ENCODE data around the gene CDC42BPB. TPM values are rescaled to one million over a fixed set of nuclear protein-coding genes. Genes with fewer than 3 reads are reported as not detected.
"Not testable (repeated sequence)": the region's sequence is repeated elsewhere in the genome, so short reads cannot be mapped to it uniquely, and the experiment has no call there.

The CDC42BPB gene
- total RNA-seq, 1 experiment from 2014 or later: 96.9 TPM

DNA sequence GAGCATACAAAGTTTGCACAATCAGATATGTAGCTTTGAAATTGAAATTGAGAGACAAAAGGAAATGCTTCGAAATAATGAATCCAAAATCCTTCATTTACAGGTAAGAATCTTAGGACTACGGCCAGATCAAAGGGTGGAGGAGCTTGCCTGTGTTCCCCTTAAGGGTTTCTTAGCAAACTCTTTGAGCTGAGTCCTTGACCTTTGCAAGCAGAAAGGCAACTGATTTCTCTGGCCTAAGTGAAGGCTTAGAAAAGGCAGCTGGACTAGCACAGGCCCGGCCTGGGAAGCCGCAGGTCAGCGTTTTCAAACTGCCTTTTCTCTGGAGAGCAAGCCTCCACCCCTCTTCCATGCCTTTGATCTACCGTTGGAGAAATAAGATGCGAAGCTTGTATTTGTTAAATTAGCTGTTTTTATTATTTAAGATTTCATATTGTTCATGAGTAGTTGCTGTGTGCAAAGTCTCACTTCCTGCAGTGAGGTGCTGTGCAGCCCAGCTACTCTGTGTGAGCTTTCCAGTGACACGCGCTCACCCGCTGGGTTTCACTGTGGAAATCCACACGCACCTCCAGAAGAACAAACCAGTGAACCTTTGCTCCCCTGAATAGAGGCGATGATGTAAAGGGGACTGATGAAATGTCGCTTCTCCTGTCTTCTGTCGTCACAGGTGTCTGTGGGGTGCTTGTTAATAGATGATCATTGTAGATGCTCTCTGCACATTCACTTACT lies 159.9 kb downstream of the CDC42BPB start:
- TF ChIP-seq MYBL2 (CRISPR knock-in tag; IDR thresholded peaks at IDR 0.05): no peak
- no peak for TF ChIP-seq ZNF396 (CRISPR knock-in tag; IDR thresholded peaks at IDR 0.05; ENCODE audit: borderline replicate concordance)
- no peak for TF ChIP-seq EMX1 (CRISPR knock-in tag; IDR thresholded peaks at IDR 0.05)
- TF ChIP-seq CREM (CRISPR knock-in tag; IDR thresholded peaks at IDR 0.05): no peak
- TF ChIP-seq, protein P1, sequence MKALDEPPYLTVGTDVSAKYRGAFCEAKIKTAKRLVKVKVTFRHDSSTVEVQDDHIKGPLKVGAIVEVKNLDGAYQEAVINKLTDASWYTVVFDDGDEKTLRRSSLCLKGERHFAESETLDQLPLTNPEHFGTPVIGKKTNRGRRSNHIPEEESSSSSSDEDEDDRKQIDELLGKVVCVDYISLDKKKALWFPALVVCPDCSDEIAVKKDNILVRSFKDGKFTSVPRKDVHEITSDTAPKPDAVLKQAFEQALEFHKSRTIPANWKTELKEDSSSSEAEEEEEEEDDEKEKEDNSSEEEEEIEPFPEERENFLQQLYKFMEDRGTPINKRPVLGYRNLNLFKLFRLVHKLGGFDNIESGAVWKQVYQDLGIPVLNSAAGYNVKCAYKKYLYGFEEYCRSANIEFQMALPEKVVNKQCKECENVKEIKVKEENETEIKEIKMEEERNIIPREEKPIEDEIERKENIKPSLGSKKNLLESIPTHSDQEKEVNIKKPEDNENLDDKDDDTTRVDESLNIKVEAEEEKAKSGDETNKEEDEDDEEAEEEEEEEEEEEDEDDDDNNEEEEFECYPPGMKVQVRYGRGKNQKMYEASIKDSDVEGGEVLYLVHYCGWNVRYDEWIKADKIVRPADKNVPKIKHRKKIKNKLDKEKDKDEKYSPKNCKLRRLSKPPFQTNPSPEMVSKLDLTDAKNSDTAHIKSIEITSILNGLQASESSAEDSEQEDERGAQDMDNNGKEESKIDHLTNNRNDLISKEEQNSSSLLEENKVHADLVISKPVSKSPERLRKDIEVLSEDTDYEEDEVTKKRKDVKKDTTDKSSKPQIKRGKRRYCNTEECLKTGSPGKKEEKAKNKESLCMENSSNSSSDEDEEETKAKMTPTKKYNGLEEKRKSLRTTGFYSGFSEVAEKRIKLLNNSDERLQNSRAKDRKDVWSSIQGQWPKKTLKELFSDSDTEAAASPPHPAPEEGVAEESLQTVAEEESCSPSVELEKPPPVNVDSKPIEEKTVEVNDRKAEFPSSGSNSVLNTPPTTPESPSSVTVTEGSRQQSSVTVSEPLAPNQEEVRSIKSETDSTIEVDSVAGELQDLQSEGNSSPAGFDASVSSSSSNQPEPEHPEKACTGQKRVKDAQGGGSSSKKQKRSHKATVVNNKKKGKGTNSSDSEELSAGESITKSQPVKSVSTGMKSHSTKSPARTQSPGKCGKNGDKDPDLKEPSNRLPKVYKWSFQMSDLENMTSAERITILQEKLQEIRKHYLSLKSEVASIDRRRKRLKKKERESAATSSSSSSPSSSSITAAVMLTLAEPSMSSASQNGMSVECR (CRISPR knock-in tag; IDR thresholded peaks at IDR 0.05; ENCODE audit: borderline replicate concordance): no peak
- no peak for TF ChIP-seq IRF2 (CRISPR knock-in tag; IDR thresholded peaks at IDR 0.05; ENCODE audit: borderline replicate concordance, low read depth)
- no peak for TF ChIP-seq FOXP1 (CRISPR knock-in tag; IDR thresholded peaks at IDR 0.05; ENCODE audit: borderline replicate concordance)
- no peak for TF ChIP-seq NFATC4 (CRISPR knock-in tag; IDR thresholded peaks at IDR 0.05)
- TF ChIP-seq ZNF219 (CRISPR knock-in tag; IDR thresholded peaks at IDR 0.05; ENCODE audit: borderline replicate concordance): no peak
- no peak for TF ChIP-seq GABPB1 (CRISPR knock-in tag; IDR thresholded peaks at IDR 0.05)
- TF ChIP-seq, protein P2, sequence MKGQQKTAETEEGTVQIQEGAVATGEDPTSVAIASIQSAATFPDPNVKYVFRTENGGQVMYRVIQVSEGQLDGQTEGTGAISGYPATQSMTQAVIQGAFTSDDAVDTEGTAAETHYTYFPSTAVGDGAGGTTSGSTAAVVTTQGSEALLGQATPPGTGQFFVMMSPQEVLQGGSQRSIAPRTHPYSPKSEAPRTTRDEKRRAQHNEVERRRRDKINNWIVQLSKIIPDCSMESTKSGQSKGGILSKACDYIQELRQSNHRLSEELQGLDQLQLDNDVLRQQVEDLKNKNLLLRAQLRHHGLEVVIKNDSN (CRISPR knock-in tag; IDR thresholded peaks at IDR 0.05): no peak
- no peak for TF ChIP-seq ETV6 (CRISPR knock-in tag; IDR thresholded peaks at IDR 0.05)
- TF ChIP-seq MXD4 (CRISPR knock-in tag; IDR thresholded peaks at IDR 0.05; ENCODE audit: borderline replicate concordance): no peak
- peak overlapping the region; percentile 84; the same call in 1 of the 2 replicates for H3K27ac Mint-ChIP-seq
- H3K36me3 Mint-ChIP-seq: no peaks in the 10 kb centered on the region
- no peaks in the 10 kb centered on the region for H3K4me1 Mint-ChIP-seq
- no peaks in the 10 kb centered on the region for H3K9me3 Mint-ChIP-seq
- H3K27me3 Mint-ChIP-seq (ENCODE audit: low read depth): no peaks in the 10 kb centered on the region
- POLR2A ChIA-PET: no interaction called here
- no peak overlapping the region for H3K4me3 Mint-ChIP-seq
- no peak for DNase-seq (ENCODE audit: low spot score)
- ATAC-seq: no peak
- CTCF ChIA-PET: no interaction called here

DNA sequence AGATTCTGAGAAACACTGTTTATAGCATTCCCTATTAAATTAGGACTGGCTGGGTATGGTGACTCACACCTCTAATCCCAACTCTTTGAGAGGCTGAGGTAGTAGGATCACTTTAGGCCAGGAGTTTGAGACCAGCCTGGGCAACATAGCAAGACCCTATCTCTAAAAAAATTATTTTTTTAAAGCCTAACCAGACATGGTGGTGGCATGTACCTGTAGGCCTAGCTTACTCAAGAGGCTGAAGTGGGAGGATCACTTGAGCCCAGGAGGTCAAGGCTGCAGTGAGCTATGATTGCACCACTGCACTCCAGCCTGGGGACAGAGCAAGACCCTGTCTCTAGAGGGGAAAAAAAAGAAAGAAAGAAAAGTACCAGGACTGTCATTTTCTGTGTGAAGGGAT lies 160.6 kb downstream of the CDC42BPB start:
- POLR2A ChIA-PET; H3K9me3 Mint-ChIP-seq; H3K27ac Mint-ChIP-seq; CTCF ChIA-PET; DNase-seq (ENCODE audit: low spot score); ATAC-seq; H3K27me3 Mint-ChIP-seq (ENCODE audit: low read depth); H3K4me1 Mint-ChIP-seq; H3K4me3 Mint-ChIP-seq; H3K36me3 Mint-ChIP-seq: not testable (repeated sequence)
- TF ChIP-seq ZNF121 (CRISPR knock-in tag; IDR thresholded peaks at IDR 0.05): peak; percentile 41; the same call in 1 of the 2 replicates

DNA sequence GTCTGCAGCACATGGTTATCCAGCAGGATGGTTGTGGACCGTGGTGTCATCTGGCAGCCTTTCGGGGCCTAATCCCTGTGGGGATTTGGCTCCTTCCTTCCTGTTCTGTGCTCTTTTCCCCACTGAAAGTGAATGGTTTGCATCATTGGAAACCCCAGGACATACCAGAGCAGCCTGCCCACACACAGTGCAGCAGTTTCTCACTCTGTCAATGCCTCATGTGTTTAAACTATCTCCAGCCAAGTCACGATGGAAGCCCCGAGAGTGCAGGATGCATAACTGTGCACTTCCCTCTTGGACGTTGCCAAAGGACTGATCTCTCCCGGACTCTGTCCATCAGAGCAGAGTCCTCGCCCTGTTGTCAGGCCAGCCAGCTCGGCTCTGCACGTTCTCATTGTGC lies 163.9 kb downstream of the CDC42BPB start:
- Mint-ChIP-seq H3K4me1 (no peaks in the 10 kb centered on the region), H3K9me3 (no peaks in the 10 kb centered on the region), H3K27ac (no peak overlapping the region), H3K4me3 (no peak overlapping the region), H3K36me3 (no peaks in the 10 kb centered on the region), H3K27me3 (ENCODE audit: low read depth) (no peaks in the 10 kb centered on the region)
- DNase-seq (ENCODE audit: low spot score): no peak
- TF ChIP-seq, protein P3, sequence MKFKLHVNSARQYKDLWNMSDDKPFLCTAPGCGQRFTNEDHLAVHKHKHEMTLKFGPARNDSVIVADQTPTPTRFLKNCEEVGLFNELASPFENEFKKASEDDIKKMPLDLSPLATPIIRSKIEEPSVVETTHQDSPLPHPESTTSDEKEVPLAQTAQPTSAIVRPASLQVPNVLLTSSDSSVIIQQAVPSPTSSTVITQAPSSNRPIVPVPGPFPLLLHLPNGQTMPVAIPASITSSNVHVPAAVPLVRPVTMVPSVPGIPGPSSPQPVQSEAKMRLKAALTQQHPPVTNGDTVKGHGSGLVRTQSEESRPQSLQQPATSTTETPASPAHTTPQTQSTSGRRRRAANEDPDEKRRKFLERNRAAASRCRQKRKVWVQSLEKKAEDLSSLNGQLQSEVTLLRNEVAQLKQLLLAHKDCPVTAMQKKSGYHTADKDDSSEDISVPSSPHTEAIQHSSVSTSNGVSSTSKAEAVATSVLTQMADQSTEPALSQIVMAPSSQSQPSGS (CRISPR knock-in tag; IDR thresholded peaks at IDR 0.05; ENCODE audit: borderline replicate concordance, low read depth): no peak
- TF ChIP-seq, protein P1 (CRISPR knock-in tag; IDR thresholded peaks at IDR 0.05; ENCODE audit: borderline replicate concordance): no peak
- POLR2A ChIA-PET: no interaction called here
- ATAC-seq: no peak
- CTCF ChIA-PET: no interaction called here

Data from WTC11 (cell line).